NCI-H1092 (cell line): ENCODE data around the gene WDR89.
"Not testable (repeated sequence)": the region's sequence is repeated elsewhere in the genome, so short reads cannot be mapped to it uniquely, and the experiment has no call there.

Experiments
- DNase-seq: peaks from one replicate; lab custom pipeline; 2025; lab: John Stamatoyannopoulos, UW

Gene WDR89

GRCh38 chr14:63596998-63597658, 44.5 kb downstream of the WDR89 start:
- no peak for DNase-seq

DNA sequence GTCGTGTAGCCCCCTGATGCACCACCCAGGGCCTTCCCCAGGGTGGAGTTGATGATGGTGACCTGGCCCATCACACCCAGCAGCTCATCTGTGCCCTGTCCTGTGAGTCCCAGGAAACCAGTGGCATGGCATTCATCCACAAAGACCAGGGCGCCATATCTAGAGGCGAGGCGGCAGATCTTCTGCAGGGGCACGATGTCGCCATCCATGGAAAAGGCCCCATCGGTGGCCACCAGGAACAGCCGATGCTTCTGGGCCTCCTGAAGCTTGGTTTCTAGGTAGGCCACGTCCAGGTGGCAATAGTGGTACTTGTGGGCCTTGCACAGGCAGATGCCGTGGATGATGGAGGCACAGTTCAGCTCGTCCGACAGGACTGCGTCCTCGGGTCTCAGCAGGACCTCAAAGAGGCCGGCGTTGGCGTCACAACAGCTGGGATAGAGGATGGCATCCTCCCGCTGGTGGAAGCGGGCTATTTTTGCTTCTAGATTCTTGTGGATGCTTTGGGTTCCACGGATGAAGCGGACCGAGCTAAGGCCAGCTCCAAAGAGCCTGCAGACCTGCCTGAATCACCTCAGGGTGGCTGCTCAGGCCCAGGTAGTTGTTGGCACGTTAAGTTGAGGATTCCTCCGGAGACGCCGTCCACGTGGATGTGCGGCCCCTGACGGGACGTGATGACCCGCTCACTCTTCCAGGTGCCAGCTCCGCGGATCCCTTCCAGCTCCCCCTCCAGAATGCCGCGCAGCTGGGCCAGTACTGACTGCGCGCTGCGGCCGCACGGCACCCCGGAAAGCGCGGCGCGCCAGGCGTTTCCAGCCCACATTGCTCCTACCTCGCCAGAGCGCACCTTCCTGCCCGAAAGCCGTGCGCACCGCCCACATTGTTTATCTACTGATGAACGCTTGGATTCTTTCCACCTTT, 47.0 kb downstream of the WDR89 start:
- DNase-seq = no peak

GRCh38 chr14:63583046-63583445, 58.6 kb downstream of the WDR89 start:
- not testable (repeated sequence) for DNase-seq

DNA sequence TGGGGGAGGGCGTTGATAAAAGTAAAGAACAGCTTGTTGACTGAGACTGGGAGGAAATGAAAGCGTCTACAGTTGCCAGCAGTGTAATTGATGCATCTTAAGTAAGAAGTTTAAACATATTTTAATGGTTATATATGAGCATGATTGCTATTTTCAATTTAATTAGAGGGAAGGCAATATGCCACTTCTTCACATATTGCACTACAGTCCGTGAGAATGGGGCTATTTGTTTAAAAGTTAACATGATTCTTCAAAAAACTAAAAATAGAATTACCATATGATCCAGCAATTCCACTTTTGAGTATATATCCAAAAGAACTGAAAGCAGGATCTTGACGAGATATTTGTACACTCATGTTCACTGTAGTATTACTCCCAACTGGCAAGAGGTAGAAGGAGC, 60.2 kb downstream of the WDR89 start:
- DNase-seq = no peak

- DNase-seq = no peak
These were observed 63.4 kb downstream of the WDR89 start for GRCh38 chr14:63578300-63578699.

- no peak for DNase-seq
These were observed 68.1 kb downstream of the WDR89 start for GRCh38 chr14:63573581-63573980.

DNA sequence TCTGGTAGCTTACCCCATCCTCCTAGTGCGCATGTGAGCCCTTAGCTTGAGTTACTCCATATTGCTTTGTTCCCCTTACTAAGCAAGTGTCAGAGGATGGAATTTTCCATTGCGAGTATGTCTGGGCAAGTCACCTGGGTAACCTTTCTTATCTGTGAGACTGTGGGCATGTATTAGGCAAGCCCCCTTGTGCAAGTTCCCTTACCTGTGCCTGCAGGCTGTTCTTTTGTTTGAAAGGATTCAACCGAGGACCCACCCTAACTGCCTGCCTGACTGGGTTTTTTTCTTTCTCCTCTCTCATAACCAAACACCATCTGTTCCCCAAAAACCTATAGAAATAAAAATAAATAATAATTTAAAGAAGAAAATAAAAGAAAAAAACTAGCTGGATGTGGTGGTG, 76.2 kb downstream of the WDR89 start:
- DNase-seq = no peak

DNA sequence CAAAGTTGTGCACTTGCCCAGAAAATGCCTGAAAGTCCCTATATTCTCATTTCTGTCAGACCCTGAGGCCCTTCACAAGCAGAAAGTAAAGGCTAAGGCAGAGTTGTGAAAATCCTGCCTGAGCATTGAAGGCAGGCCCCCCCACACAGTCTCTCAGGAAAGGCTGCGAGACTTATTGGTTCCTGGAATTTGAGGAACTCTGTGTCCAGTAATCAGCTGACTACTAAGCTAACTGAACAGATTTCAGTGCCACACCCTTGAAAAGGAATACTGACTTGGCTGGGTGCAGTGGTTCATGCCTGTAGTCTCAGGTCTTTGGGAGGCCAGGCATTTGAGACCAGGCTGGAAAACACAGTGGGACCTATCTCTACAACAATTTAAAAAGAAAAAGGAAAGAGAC, 77.4 kb downstream of the WDR89 start:
- no peak for DNase-seq

GRCh38 chr14:63563370-63564026, 78.2 kb downstream of the WDR89 start:
- DNase-seq = no peak

- DNase-seq = no peak
These were observed 79.3 kb downstream of the WDR89 start for GRCh38 chr14:63562405-63562804.

DNA sequence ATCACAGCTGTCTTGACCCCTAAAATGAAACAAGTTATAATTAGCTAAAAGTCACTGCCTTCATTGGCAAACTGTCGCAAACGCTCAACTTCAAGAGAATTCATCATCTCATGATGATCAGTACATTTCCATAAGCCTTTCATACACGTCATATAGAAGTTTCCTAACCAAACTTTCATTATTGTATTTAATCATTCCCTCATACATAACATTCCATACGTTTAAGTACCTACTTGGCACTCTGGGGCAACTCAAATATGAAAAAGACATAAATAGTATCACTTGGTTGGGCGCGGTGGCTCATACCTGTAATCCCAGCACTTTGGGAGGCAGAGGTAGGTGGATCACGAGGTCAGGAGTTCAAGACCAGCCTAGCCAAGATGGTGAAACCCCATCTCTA, 86.1 kb downstream of the WDR89 start:
- no peak for DNase-seq

GRCh38 chr14:63551332-63551731, 90.3 kb downstream of the WDR89 start:
- no peak for DNase-seq

DNA sequence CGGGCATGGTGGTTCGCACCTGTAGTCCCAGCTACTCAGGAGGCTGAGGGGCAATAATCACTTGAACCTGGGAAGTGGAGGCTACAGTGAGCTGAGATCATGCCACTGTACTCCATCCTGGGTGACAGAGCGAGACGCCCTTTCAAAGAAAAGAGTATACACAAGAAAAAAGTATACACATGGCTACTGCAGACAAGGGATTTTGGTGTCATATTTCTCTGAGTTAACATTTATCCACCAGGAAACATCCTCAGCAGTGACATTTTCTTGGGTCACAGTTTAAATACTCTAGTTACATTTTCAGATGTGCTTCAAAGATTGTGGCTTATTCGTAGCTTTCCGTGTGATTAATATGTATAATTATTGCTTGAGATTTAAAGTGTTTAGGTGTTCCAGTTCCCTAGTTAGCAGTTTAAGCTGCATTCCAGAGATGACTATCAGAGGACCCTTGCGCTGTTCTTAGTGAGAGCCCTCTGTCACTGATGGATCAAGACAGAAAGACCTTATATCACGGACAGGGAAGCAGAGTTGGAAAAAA, 93.8 kb downstream of the WDR89 start:
- DNase-seq = no peak
